Myocyte (in vitro differentiated cells): ENCODE data around the gene LCN12. TPM values are rescaled to one million over a fixed set of nuclear protein-coding genes. Genes with fewer than 3 reads are reported as not detected.

Experiments
- DNase-seq: peaks from one replicate; pipeline ENCODE4 v3.0.0-alpha.2; 2012; ENCODE audit warnings: low read depth
- polyA plus RNA-seq: library from polyadenylated mRNA; unstranded; fragments of >200 nt; gene quantifications from one replicate; pipeline ENCODE4 v1.2.1, GENCODE V29; 2012; ENCODE audit warnings: missing spikeins
- total RNA-seq: library from RNA; depleted of rRNA; stranded (reverse); fragments of >200 nt; gene quantifications from 2 replicates; pipeline ENCODE4 v1.2.3, GENCODE V29; 2014

Gene LCN12
- 0.10 and 0.27 TPM in 2 replicates for total RNA-seq
- 0.37 TPM for polyA plus RNA-seq

GRCh38 chr9:136951541-136952320 lies at the start of gene LCN12:
Gene LCN12, plus strand, starts transcription at chr9:136952273. Its CDS starts 55 bp downstream, at chr9:136952328.
- DNase-seq, result no peak

GRCh38 chr9:136903041-136903554 lies 49.0 kb upstream of the LCN12 start:
- no peak for DNase-seq

- no peak for DNase-seq
Measured at GRCh38 chr9:136906266-136906665, 45.8 kb upstream of the LCN12 start.

GRCh38 chr9:136907011-136907914 lies 44.8 kb upstream of the LCN12 start:
- no peak for DNase-seq

GRCh38 chr9:136910197-136910900 lies 41.7 kb upstream of the LCN12 start:
- DNase-seq, result no peak

GRCh38 chr9:136910901-136911245 lies 41.2 kb upstream of the LCN12 start:
- no peak for DNase-seq

- no peak for DNase-seq
Measured at GRCh38 chr9:136913701-136914438, 38.2 kb upstream of the LCN12 start.

GRCh38 chr9:136915632-136916329 lies 36.3 kb upstream of the LCN12 start:
- no peak for DNase-seq

GRCh38 chr9:136916330-136917184 lies 35.5 kb upstream of the LCN12 start:
- DNase-seq, result peak; percentile 57

GRCh38 chr9:136917902-136918301 lies 34.2 kb upstream of the LCN12 start:
- DNase-seq, result no peak

GRCh38 chr9:136920069-136920468 lies 32.0 kb upstream of the LCN12 start:
- no peak for DNase-seq

- DNase-seq, result no peak
Measured at GRCh38 chr9:136920734-136921231, 31.3 kb upstream of the LCN12 start.

- DNase-seq, result no peak
Measured at GRCh38 chr9:136921307-136921706, 30.8 kb upstream of the LCN12 start.

- no peak for DNase-seq
Measured at GRCh38 chr9:136921718-136922117, 30.4 kb upstream of the LCN12 start.

GRCh38 chr9:136922540-136922939 lies 29.5 kb upstream of the LCN12 start:
- no peak for DNase-seq

GRCh38 chr9:136923881-136924280 lies 28.2 kb upstream of the LCN12 start:
- no peak for DNase-seq

GRCh38 chr9:136925414-136926153 lies 26.5 kb upstream of the LCN12 start:
- DNase-seq, result no peak

GRCh38 chr9:136926154-136926704 lies 25.8 kb upstream of the LCN12 start:
- no peak for DNase-seq
